ENCODE data around the gene NSD2. TPM values are rescaled to one million over a fixed set of nuclear protein-coding genes. Genes with fewer than 3 reads are reported as not detected.
"Not testable (repeated sequence)": the region's sequence is repeated elsewhere in the genome, so short reads cannot be mapped to it uniquely, and the experiment has no call there.

The NSD2 gene
- total RNA-seq, 2 experiments from 2014 or later = 181 to 184 TPM

GRCh38 chr4:2006956-2007653, 135.9 kb downstream of the NSD2 start:
- Mint-ChIP-seq H3K27me3 (no peaks in the 10 kb centered on the region), H3K27ac (peak overlapping the region; percentile 77), H3K4me1 (peaks cover 37% of the 10 kb centered on the region), H3K9me3 (no peaks in the 10 kb centered on the region), H3K4me3 (peak overlapping the region; percentile 86), H3K36me3 (peaks cover 25% of the 10 kb centered on the region)
- DNase-seq = no peak

- Mint-ChIP-seq H3K9me3 (no peaks in the 10 kb centered on the region), H3K27ac (peak overlapping the region; percentile 89), H3K36me3 (peaks cover 16% of the 10 kb centered on the region), H3K27me3 (no peaks in the 10 kb centered on the region), H3K4me3 (peak overlapping the region; percentile 86), H3K4me1 (peaks cover 28% of the 10 kb centered on the region)
- DNase-seq = no peak
Measured at GRCh38 chr4:2007804-2008670, 136.8 kb downstream of the NSD2 start.

- H3K27me3 Mint-ChIP-seq = no peaks in the 10 kb centered on the region
Measured at GRCh38 chr4:2008671-2008920, 137.4 kb downstream of the NSD2 start.

GRCh38 chr4:2008921-2009650, 137.9 kb downstream of the NSD2 start, which contains the start of gene NELFA:
Gene NELFA (minus strand): TSS chr4:2008974. CDS start chr4:2008959, 15 bp downstream.
- H3K4me3 Mint-ChIP-seq = peak within 1 kb of the TSS; percentile 86
- peak; percentile 93 for DNase-seq
- peak within 1 kb of the TSS; percentile 89 for H3K27ac Mint-ChIP-seq
- H3K9me3 Mint-ChIP-seq = no peaks in the 10 kb centered on the region
- H3K27me3 Mint-ChIP-seq = no peaks in the 10 kb centered on the region
- peaks cover 11% of the 10 kb centered on the region for H3K36me3 Mint-ChIP-seq
- H3K4me1 Mint-ChIP-seq = peaks cover 24% of the 10 kb centered on the region

More at GRCh38 chr4:2008671-2008920, 137.4 kb downstream of the NSD2 start:
- Mint-ChIP-seq H3K4me1 (peaks cover 24% of the 10 kb centered on the region), H3K27ac (peak overlapping the region; percentile 89), H3K9me3 (no peaks in the 10 kb centered on the region), H3K4me3 (peak overlapping the region; percentile 86), H3K36me3 (peaks cover 11% of the 10 kb centered on the region)
- DNase-seq = no peak

GRCh38 chr4:2009651-2010233, 138.5 kb downstream of the NSD2 start:
- DNase-seq = peak; percentile 46
- Mint-ChIP-seq H3K9me3 (no peaks in the 10 kb centered on the region), H3K27me3 (no peaks in the 10 kb centered on the region), H3K36me3 (peaks cover 11% of the 10 kb centered on the region), H3K4me3 (peak overlapping the region; percentile 86), H3K4me1 (peaks cover 24% of the 10 kb centered on the region), H3K27ac (peak overlapping the region; percentile 87)

- Mint-ChIP-seq H3K27me3 (no peaks in the 10 kb centered on the region), H3K4me1 (peaks cover 15% of the 10 kb centered on the region), H3K4me3 (no peak overlapping the region), H3K27ac (no peak overlapping the region), H3K9me3 (no peaks in the 10 kb centered on the region), H3K36me3 (peaks cover 8% of the 10 kb centered on the region)
- DNase-seq = no peak
Measured at GRCh38 chr4:2011583-2011982, 140.4 kb downstream of the NSD2 start.

GRCh38 chr4:2015008-2015407, 143.8 kb downstream of the NSD2 start:
- no peak for DNase-seq
- H3K27me3 Mint-ChIP-seq = peaks cover 4% of the 10 kb centered on the region
- H3K36me3 Mint-ChIP-seq = no peaks in the 10 kb centered on the region
- H3K4me1 Mint-ChIP-seq = peaks cover 3% of the 10 kb centered on the region
- H3K9me3 Mint-ChIP-seq = no peaks in the 10 kb centered on the region
- no peak overlapping the region for H3K27ac Mint-ChIP-seq
- no peak overlapping the region for H3K4me3 Mint-ChIP-seq

- not testable (repeated sequence) for H3K36me3 Mint-ChIP-seq
Measured at GRCh38 chr4:2021358-2022018, 150.3 kb downstream of the NSD2 start.

GRCh38 chr4:2024683-2025082, 153.5 kb downstream of the NSD2 start:
- Mint-ChIP-seq H3K9me3 (peaks cover 2% of the 10 kb centered on the region), H3K4me1 (no peaks in the 10 kb centered on the region), H3K36me3 (peaks cover 2% of the 10 kb centered on the region), H3K4me3 (no peak overlapping the region), H3K27me3 (peaks cover 49% of the 10 kb centered on the region), H3K27ac (no peak overlapping the region)
- DNase-seq = no peak

More at GRCh38 chr4:2021358-2022018, 150.3 kb downstream of the NSD2 start:
- not testable (repeated sequence) for H3K27ac Mint-ChIP-seq, H3K9me3 Mint-ChIP-seq, DNase-seq, H3K4me1 Mint-ChIP-seq, H3K4me3 Mint-ChIP-seq
- H3K27me3 Mint-ChIP-seq = peaks cover 42% of the 10 kb centered on the region

GRCh38 chr4:2025817-2026216, 154.6 kb downstream of the NSD2 start:
- H3K36me3 Mint-ChIP-seq = peaks cover 2% of the 10 kb centered on the region
- peaks cover 2% of the 10 kb centered on the region for H3K9me3 Mint-ChIP-seq
- H3K4me1 Mint-ChIP-seq = no peaks in the 10 kb centered on the region
- H3K27me3 Mint-ChIP-seq = peaks cover 43% of the 10 kb centered on the region
- H3K4me3 Mint-ChIP-seq = no peak overlapping the region
- H3K27ac Mint-ChIP-seq = no peak overlapping the region
- DNase-seq = no peak

- not testable (repeated sequence) for H3K9me3 Mint-ChIP-seq, H3K36me3 Mint-ChIP-seq, H3K27ac Mint-ChIP-seq, H3K4me3 Mint-ChIP-seq, DNase-seq, H3K4me1 Mint-ChIP-seq
- peaks cover 37% of the 10 kb centered on the region for H3K27me3 Mint-ChIP-seq
Measured at GRCh38 chr4:2027120-2027519, 155.9 kb downstream of the NSD2 start.

- not testable (repeated sequence) for H3K27ac Mint-ChIP-seq, H3K4me3 Mint-ChIP-seq, DNase-seq, H3K9me3 Mint-ChIP-seq, H3K36me3 Mint-ChIP-seq, H3K4me1 Mint-ChIP-seq
- peaks cover 24% of the 10 kb centered on the region for H3K27me3 Mint-ChIP-seq
Measured at GRCh38 chr4:2031161-2031560, 160.0 kb downstream of the NSD2 start.

Measured in activated naive CD8-positive, alpha-beta T cell treated with anti-CD3 and anti-CD28 coated beads for 36 hours (primary cell).